H1 (cell line): ENCODE data around the gene CLEC7A. TPM values are rescaled to one million over a fixed set of nuclear protein-coding genes. Genes with fewer than 3 reads are reported as not detected.

ENCODE experiments used
- CTCF ChIA-PET: fragments of 300-600 bp; sonication (Branson Sonifier 250); formaldehyde crosslinking; loops from one replicate; lab custom pipeline; 2021; ENCODE audit not compliant: partially characterized antibody; lab: Charles Lee
- POLR2A ChIA-PET: fragments of 300-600 bp; sonication (Branson Sonifier 250); formaldehyde crosslinking; loops from one replicate; lab custom pipeline; 2021; ENCODE audit warnings: inconsistent platforms; ENCODE audit not compliant: partially characterized antibody; lab: Charles Lee
- DNase-seq, 2 experiments: peaks; one replicate each; pipeline versions ENCODE4 v3.0.0 to v3.0.0-alpha.2; 2010 to 2022; ENCODE audit warnings: low spot score in 2 of 2, low read depth in 1 of 2, mixed read lengths in 1 of 2
- FAIRE-seq: peaks from 2 replicates; lab custom pipeline; 2011; peaks lifted over from hg19 to GRCh38; lab: Jason Lieb, UNC
- H2AFZ ChIP-seq: 2 replicates; pipeline ENCODE4 v1.8.1; 2012; ENCODE audit warnings: low read length, inconsistent platforms
- H2AK5ac ChIP-seq: 2 replicates; pipeline ENCODE4 v1.6.1; 2013; ENCODE audit warnings: low read depth, low read length
- H2BK120ac ChIP-seq: replicated peaks from 2 replicates; pipeline ENCODE3; 2013; ENCODE audit warnings: low read depth, low read length, inconsistent platforms
- H2BK12ac ChIP-seq: 2 replicates; pipeline ENCODE4 v1.6.1; 2013; ENCODE audit warnings: low read depth, low read length
- H2BK15ac ChIP-seq: 2 replicates; pipeline ENCODE4 v1.6.1; 2013; ENCODE audit warnings: low read length
- H2BK20ac ChIP-seq: 2 replicates; pipeline ENCODE4 v1.6.1; 2013; ENCODE audit warnings: low read length
- H2BK5ac ChIP-seq: 2 replicates; pipeline ENCODE4 v1.6.1; 2013; ENCODE audit warnings: low read depth, low read length
- H3K14ac ChIP-seq: 2 replicates; pipeline ENCODE4 v1.6.1; 2013; ENCODE audit warnings: inconsistent platforms; ENCODE audit not compliant: insufficient read length
- H3K18ac ChIP-seq: 2 replicates; pipeline ENCODE4 v1.6.1; 2013; ENCODE audit warnings: low read length; ENCODE audit errors: extremely low read depth
- H3K23ac ChIP-seq: 2 replicates; pipeline ENCODE4 v1.6.1; 2013; ENCODE audit warnings: inconsistent platforms; ENCODE audit not compliant: insufficient read length
- H3K23me2 ChIP-seq: 2 replicates; pipeline ENCODE4 v1.6.1; 2013; ENCODE audit warnings: low read depth, low read length
- H3K27ac ChIP-seq: 2 replicates; pipeline ENCODE4 v1.6.1; 2011; ENCODE audit warnings: low read depth, low read length, inconsistent platforms
- H3K27me3 ChIP-seq, 4 experiments: replicated peaks in 1 of 4; 1 replicate in 1 of 4; 2 replicates in 3 of 4; pipeline versions ENCODE4 v1.6.1 to v1.8.1; 2011 to 2013; ENCODE audit warnings: low read length in 3 of 4, mild to moderate bottlenecking in 3 of 4, inconsistent platforms in 2 of 4, mixed read lengths in 2 of 4, moderate library complexity in 1 of 4; ENCODE audit not compliant: control insufficient read depth in 3 of 4, insufficient read depth in 3 of 4; ENCODE audit errors: extremely low read depth in 1 of 4
- H3K36me3 ChIP-seq, 4 experiments: 2 replicates each; pipeline versions ENCODE4 v1.6.1 to v1.8.1; 2011 to 2013; ENCODE audit warnings: mild to moderate bottlenecking in 4 of 4, low read length in 3 of 4, moderate library complexity in 2 of 4, control low read depth in 1 of 4, inconsistent platforms in 1 of 4; ENCODE audit not compliant: insufficient read depth in 4 of 4, control insufficient read depth in 2 of 4
- H3K4ac ChIP-seq: replicated peaks from 2 replicates; pipeline ENCODE3; 2013; ENCODE audit warnings: low read length, low read depth, mixed read lengths, inconsistent platforms; ENCODE audit not compliant: insufficient read length
- H3K4me1 ChIP-seq, 4 experiments: replicated peaks in 1 of 4; 1 replicate in 1 of 4; 2 replicates in 3 of 4; pipeline versions ENCODE4 v1.6.1 to v1.8.1; 2011 to 2013; ENCODE audit warnings: low read length in 3 of 4, inconsistent platforms in 2 of 4, mixed read lengths in 1 of 4; ENCODE audit not compliant: insufficient read depth in 4 of 4, control insufficient read depth in 3 of 4
- H3K4me2 ChIP-seq, 2 experiments: 2 replicates each; pipeline versions ENCODE4 v1.6.1 to v1.8.1; 2011 to 2013; ENCODE audit warnings: low read depth in 2 of 2, low read length in 2 of 2, control low read depth in 1 of 2, inconsistent platforms in 1 of 2, mild to moderate bottlenecking in 1 of 2; ENCODE audit not compliant: insufficient read depth in 1 of 2
- H3K4me3 ChIP-seq, 4 experiments: fragments of 200-600, 300-600 bp in 1 of 4; sonication (generic), shearing (Covaris generic), sonication (Bioruptor Twin) in 1 of 4; 2 replicates each; pipeline versions ENCODE4 v1.5.1 to v1.8.1; 2011 to 2016; ENCODE audit warnings: low read length in 4 of 4, low read depth in 3 of 4, control low read depth in 2 of 4, inconsistent platforms in 2 of 4, mild to moderate bottlenecking in 2 of 4, mixed read lengths in 1 of 4, moderate library complexity in 1 of 4; ENCODE audit not compliant: insufficient read depth in 2 of 4; ENCODE audit errors: extremely low read depth in 1 of 4
- H3K56ac ChIP-seq: replicated peaks from 2 replicates; pipeline ENCODE3; 2013; ENCODE audit warnings: low read depth, mild to moderate bottlenecking, mixed read lengths, low read length, inconsistent platforms; ENCODE audit not compliant: insufficient read length
- H3K79me1 ChIP-seq: 2 replicates; pipeline ENCODE4 v1.6.1; 2013; ENCODE audit warnings: low read depth, low read length, control low read depth
- H3K79me2 ChIP-seq, 2 experiments: 2 replicates each; pipeline versions ENCODE4 v1.6.1 to v1.8.1; 2012 to 2013; ENCODE audit warnings: low read length in 2 of 2, mild to moderate bottlenecking in 2 of 2, inconsistent platforms in 1 of 2; ENCODE audit not compliant: insufficient read depth in 2 of 2, control insufficient read depth in 1 of 2
- H3K9ac ChIP-seq, 4 experiments: replicated peaks in 1 of 4; 1 replicate in 1 of 4; 2 replicates in 3 of 4; pipeline versions ENCODE4 v1.6.1 to v1.8.1; 2011 to 2013; ENCODE audit warnings: low read depth in 3 of 4, low read length in 3 of 4, control low read depth in 2 of 4, mild to moderate bottlenecking in 2 of 4, moderate library complexity in 2 of 4, inconsistent platforms in 1 of 4; ENCODE audit errors: extremely low read depth in 1 of 4
- H3K9me3 ChIP-seq, 2 experiments: 2 replicates each; pipeline versions ENCODE4 v1.6.1 to v1.8.1; 2012 to 2013; ENCODE audit warnings: mild to moderate bottlenecking in 2 of 2, moderate library complexity in 2 of 2, control low read depth in 1 of 2, inconsistent platforms in 1 of 2, low read depth in 1 of 2, low read length in 1 of 2, mixed read lengths in 1 of 2; ENCODE audit not compliant: insufficient read depth in 2 of 2
- H4K20me1 ChIP-seq, 2 experiments: replicated peaks in 1 of 2; 2 replicates each; pipeline versions ENCODE3 to v1.8.1; 2011 to 2013; ENCODE audit warnings: inconsistent platforms in 2 of 2, low read length in 2 of 2, mild to moderate bottlenecking in 1 of 2; ENCODE audit not compliant: insufficient read depth in 2 of 2, control insufficient read depth in 1 of 2
- H4K5ac ChIP-seq: 2 replicates; pipeline ENCODE4 v1.6.1; 2013; ENCODE audit warnings: low read length, low read depth, mixed read lengths, inconsistent platforms; ENCODE audit not compliant: insufficient read length
- H4K8ac ChIP-seq: 2 replicates; pipeline ENCODE4 v1.8.0; 2013; ENCODE audit warnings: mild to moderate bottlenecking, moderate library complexity, low read length, inconsistent platforms; ENCODE audit not compliant: insufficient read depth; ENCODE audit errors: extremely low read depth
- H4K91ac ChIP-seq: replicated peaks from 2 replicates; pipeline ENCODE3; 2013; ENCODE audit warnings: low read length, mixed read lengths, inconsistent platforms; ENCODE audit not compliant: insufficient read length
- KDM4A ChIP-seq: IDR thresholded peaks from one replicate; pipeline ENCODE4 v1.7.1; 2012; ENCODE audit warnings: low read depth, mild to moderate bottlenecking, moderate library complexity, low read length, inconsistent platforms; ENCODE audit not compliant: severe bottlenecking
- WGBS, 2 experiments: shearing (Covaris generic) in 1 of 2; methylation state at CpG; one replicate each; pipeline versions ENCODE4 v1.1.6 to v1.1.7; 2013 to 2015; ENCODE audit warnings: low lambda C conversion rate in 2 of 2, mixed read lengths in 2 of 2, inconsistent platforms in 1 of 2, low coverage in 1 of 2, missing lambda C conversion rate in 1 of 2; ENCODE audit not compliant: insufficient replicate concordance in 2 of 2, insufficient coverage in 1 of 2, insufficient read length in 1 of 2; ENCODE audit errors: extremely low coverage in 1 of 2, missing lambda C conversion rate in 1 of 2; 5-methylcytosine and 5-hydroxymethylcytosine counted together
- polyA plus RNA-seq, 7 experiments: library from polyadenylated mRNA; depleted of rRNA in 3 of 7; stranded (reverse) in 5 of 7; unstranded in 2 of 7; fragments of >200 nt in 5 of 7; fragments of 200-250 nt in 2 of 7; gene quantifications; 1 replicate in 5 of 7; 2 replicates in 1 of 7; 4 replicates in 1 of 7; pipeline versions ENCODE4 v1.2.1 to v1.2.3, GENCODE V29; 2011 to 2013; ENCODE audit warnings: missing spikeins in 2 of 7, mixed read lengths in 2 of 7
- total RNA-seq: library from RNA; stranded (reverse); fragmentation: NEBNext Ultra II Directional; extraction: Animal tissue kit (Norgen Biotek cat#: 25700); gene quantifications from 2 replicates; pipeline ENCODE4 v1.2.1, GENCODE V29; 2021

CLEC7A gene
- total and polyA plus RNA-seq, 2 of the 8 experiments (the other 6 are each of a cell fraction or from before 2014, with no cell fraction given): 0.09 to 0.15 TPM

DNA sequence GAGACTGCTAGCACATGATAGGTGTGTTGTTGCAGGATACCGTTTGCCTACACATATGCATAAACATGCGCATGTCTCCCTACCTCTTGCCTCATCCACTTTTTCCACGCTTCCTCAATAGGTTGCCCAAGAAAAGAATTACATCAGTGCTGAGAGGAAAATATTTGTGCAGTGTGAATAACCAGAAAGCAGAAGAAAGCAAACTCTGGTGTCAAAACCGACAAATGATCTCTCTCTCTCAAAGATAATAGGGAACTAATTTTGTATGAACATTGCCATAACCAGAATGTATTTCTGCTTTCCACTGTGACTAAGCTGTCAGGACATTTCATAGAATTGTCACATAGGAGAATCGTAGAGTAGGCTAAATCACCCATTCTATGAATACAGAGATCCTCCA lies 1.3 kb downstream of the CLEC7A start:
- H3K79me1 ChIP-seq: no peaks in the 10 kb centered on the region
- H3K4me1 ChIP-seq: peaks cover 0 to 11% (median 6%) of the 10 kb centered on the region in 4 experiments; a peak in 4 of 7 replicates
- no peak overlapping the region for H3K56ac ChIP-seq
- H3K36me3 ChIP-seq: no peaks in the 10 kb centered on the region
- H3K4me2 ChIP-seq: no peak overlapping the region; a peak in 1 of 4 replicates
- H3K14ac ChIP-seq: no peak overlapping the region
- no peak overlapping the region; the same call in 1 of the 2 replicates for H2AFZ ChIP-seq
- H3K27ac ChIP-seq: no peak overlapping the region
- H4K5ac ChIP-seq: no peak overlapping the region
- no peaks in the 10 kb centered on the region for H3K79me2 ChIP-seq
- CTCF ChIA-PET: interaction anchor here (1.1 to 2.1 kb wide), 3 partner anchors 11 to 119 kb away, joined by 4 to 9 read pairs (median 4); partner anchors contain the start of genes CLEC12B and CLEC1A
- no peak overlapping the region for H3K4ac ChIP-seq
- no peak for DNase-seq
- no peak overlapping the region for H2BK12ac ChIP-seq
- H3K23me2 ChIP-seq: no peaks in the 10 kb centered on the region
- H4K91ac ChIP-seq: no peak overlapping the region
- no peak overlapping the region for H2BK15ac ChIP-seq
- no peak overlapping the region for H3K18ac ChIP-seq
- POLR2A ChIA-PET: no interaction called here
- WGBS, 2 experiments: 82% methylated on average over 5 of the region's 5 CpGs; no CpG with 5 or more reads in 1 of the 2 experiments
- no peaks in the 10 kb centered on the region for H3K9me3 ChIP-seq
- H3K4me3 ChIP-seq: no peak overlapping the region
- H4K20me1 ChIP-seq: no peaks in the 10 kb centered on the region
- no peak overlapping the region for H2AK5ac ChIP-seq
- H2BK5ac ChIP-seq: no peak overlapping the region
- H4K8ac ChIP-seq: no peak overlapping the region
- no peak overlapping the region for H2BK120ac ChIP-seq
- H3K9ac ChIP-seq: no peak overlapping the region
- H3K23ac ChIP-seq: no peak overlapping the region
- no peak overlapping the region for H2BK20ac ChIP-seq
- no peaks in the 10 kb centered on the region for H3K27me3 ChIP-seq
- no peak for FAIRE-seq
- TF ChIP-seq KDM4A: no peak
